ENCODE results near the gene PSAP. TPM values are rescaled to one million over a fixed set of nuclear protein-coding genes. Genes with fewer than 3 reads are reported as not detected.

Gene PSAP
- total RNA-seq, 1 donor from 2014 or later, result 676 TPM

- Mint-ChIP-seq H3K27ac (ENCODE audit: unreplicated experiment) (no peak overlapping the region), H3K4me3 (ENCODE audit: unreplicated experiment) (no peak overlapping the region), H3K4me1 (ENCODE audit: unreplicated experiment) (no peaks in the 10 kb centered on the region), H3K27me3 (ENCODE audit: unreplicated experiment) (peaks cover 1% of the 10 kb centered on the region), H3K36me3 (ENCODE audit: low read depth, unreplicated experiment) (no peaks in the 10 kb centered on the region), H3K9me3 (ENCODE audit: unreplicated experiment) (no peaks in the 10 kb centered on the region)
- TF ChIP-seq, protein P1, sequence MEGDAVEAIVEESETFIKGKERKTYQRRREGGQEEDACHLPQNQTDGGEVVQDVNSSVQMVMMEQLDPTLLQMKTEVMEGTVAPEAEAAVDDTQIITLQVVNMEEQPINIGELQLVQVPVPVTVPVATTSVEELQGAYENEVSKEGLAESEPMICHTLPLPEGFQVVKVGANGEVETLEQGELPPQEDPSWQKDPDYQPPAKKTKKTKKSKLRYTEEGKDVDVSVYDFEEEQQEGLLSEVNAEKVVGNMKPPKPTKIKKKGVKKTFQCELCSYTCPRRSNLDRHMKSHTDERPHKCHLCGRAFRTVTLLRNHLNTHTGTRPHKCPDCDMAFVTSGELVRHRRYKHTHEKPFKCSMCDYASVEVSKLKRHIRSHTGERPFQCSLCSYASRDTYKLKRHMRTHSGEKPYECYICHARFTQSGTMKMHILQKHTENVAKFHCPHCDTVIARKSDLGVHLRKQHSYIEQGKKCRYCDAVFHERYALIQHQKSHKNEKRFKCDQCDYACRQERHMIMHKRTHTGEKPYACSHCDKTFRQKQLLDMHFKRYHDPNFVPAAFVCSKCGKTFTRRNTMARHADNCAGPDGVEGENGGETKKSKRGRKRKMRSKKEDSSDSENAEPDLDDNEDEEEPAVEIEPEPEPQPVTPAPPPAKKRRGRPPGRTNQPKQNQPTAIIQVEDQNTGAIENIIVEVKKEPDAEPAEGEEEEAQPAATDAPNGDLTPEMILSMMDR (IDR thresholded peaks at IDR 0.05; ENCODE audit: unreplicated experiment), result no peak
- no peak for DNase-seq (ENCODE audit: low spot score)
Measured at GRCh38 chr10:71796749-71797405, 54.2 kb downstream of the PSAP start.

DNA sequence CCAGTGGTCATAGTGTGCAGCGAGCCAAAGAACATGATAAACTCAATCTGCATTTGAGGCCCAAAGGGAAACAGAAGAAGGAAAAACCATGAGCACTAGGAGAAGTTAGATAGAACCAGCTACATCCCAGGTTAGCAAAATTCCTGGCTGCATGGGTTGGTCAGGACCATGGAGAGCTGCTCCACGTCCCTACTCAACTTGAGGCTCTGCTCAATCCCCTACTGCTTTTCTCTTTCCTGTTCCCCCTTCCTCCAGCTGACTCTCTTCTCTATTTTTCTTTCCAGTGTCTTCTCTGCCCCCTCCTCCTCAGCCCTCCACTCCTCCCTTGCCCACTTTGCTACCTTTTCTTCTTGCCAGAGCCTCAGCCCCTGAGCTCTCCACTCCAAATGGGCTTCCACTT lies 55.8 kb downstream of the PSAP start:
- Mint-ChIP-seq H3K4me3 (ENCODE audit: unreplicated experiment) (no peak overlapping the region), H3K4me1 (ENCODE audit: unreplicated experiment) (no peaks in the 10 kb centered on the region), H3K9me3 (ENCODE audit: unreplicated experiment) (no peaks in the 10 kb centered on the region), H3K27ac (ENCODE audit: unreplicated experiment) (no peak overlapping the region), H3K27me3 (ENCODE audit: unreplicated experiment) (no peaks in the 10 kb centered on the region), H3K36me3 (ENCODE audit: low read depth, unreplicated experiment) (no peaks in the 10 kb centered on the region)
- TF ChIP-seq, protein P1 (IDR thresholded peaks at IDR 0.05; ENCODE audit: unreplicated experiment), result no peak
- peak; percentile 54 for DNase-seq (ENCODE audit: low spot score)

DNA sequence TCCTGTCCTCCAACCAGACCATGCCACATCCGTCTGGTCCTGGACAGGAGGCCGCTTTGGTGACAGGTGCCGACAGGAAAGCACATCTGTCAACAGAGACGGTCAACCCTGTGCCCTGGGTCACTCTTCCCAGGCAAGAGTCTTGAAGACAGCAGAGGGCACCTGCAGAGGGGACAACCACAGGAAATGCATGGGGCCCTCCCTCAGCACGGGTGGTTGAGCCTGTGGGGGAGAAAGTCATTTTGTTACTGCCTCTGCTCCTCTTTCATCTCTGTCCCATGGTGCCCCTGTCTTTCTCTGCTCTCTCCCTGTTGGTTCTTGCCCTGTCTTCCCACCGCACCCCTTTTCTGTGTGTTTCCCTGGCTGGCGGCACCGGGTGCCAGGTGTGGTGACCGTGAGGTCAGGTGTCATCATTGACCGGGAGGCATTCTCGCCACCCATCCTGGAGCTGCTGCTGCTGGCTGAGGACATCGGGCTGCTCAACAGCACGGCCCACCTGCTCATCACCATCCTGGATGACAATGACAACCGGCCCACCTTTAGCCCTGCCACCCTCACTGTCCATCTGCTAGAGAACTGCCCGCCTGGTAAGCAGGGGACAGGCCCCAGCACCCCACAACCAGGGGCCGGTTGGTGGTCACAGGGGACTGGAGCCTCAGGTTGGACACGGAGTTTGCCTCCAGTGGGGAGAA lies 60.2 kb downstream of the PSAP start:
- Mint-ChIP-seq H3K9me3 (ENCODE audit: unreplicated experiment) (no peaks in the 10 kb centered on the region), H3K4me1 (ENCODE audit: unreplicated experiment) (no peaks in the 10 kb centered on the region), H3K4me3 (ENCODE audit: unreplicated experiment) (no peak overlapping the region), H3K36me3 (ENCODE audit: low read depth, unreplicated experiment) (no peaks in the 10 kb centered on the region), H3K27ac (ENCODE audit: unreplicated experiment) (no peak overlapping the region), H3K27me3 (ENCODE audit: unreplicated experiment) (peaks cover 4% of the 10 kb centered on the region)
- TF ChIP-seq, protein P1 (IDR thresholded peaks at IDR 0.05; ENCODE audit: unreplicated experiment), result no peak
- no peak for DNase-seq (ENCODE audit: low spot score)

- TF ChIP-seq, protein P1 (IDR thresholded peaks at IDR 0.05; ENCODE audit: unreplicated experiment), result no peak
- Mint-ChIP-seq H3K36me3 (ENCODE audit: low read depth, unreplicated experiment) (no peaks in the 10 kb centered on the region), H3K27ac (ENCODE audit: unreplicated experiment) (no peak overlapping the region), H3K4me3 (ENCODE audit: unreplicated experiment) (no peak overlapping the region), H3K4me1 (ENCODE audit: unreplicated experiment) (no peaks in the 10 kb centered on the region), H3K9me3 (ENCODE audit: unreplicated experiment) (no peaks in the 10 kb centered on the region), H3K27me3 (ENCODE audit: unreplicated experiment) (peaks cover 4% of the 10 kb centered on the region)
- DNase-seq (ENCODE audit: low spot score), result no peak
Measured at GRCh38 chr10:71789871-71790270, 61.2 kb downstream of the PSAP start.

- Mint-ChIP-seq H3K27ac (ENCODE audit: unreplicated experiment) (no peak overlapping the region), H3K4me1 (ENCODE audit: unreplicated experiment) (no peaks in the 10 kb centered on the region), H3K27me3 (ENCODE audit: unreplicated experiment) (peaks cover 4% of the 10 kb centered on the region), H3K36me3 (ENCODE audit: low read depth, unreplicated experiment) (no peaks in the 10 kb centered on the region), H3K4me3 (ENCODE audit: unreplicated experiment) (no peak overlapping the region), H3K9me3 (ENCODE audit: unreplicated experiment) (no peaks in the 10 kb centered on the region)
- TF ChIP-seq, protein P1 (IDR thresholded peaks at IDR 0.05; ENCODE audit: unreplicated experiment), result no peak
- DNase-seq (ENCODE audit: low spot score), result no peak
Measured at GRCh38 chr10:71788954-71789353, 62.1 kb downstream of the PSAP start.

All from endothelial cell (in vitro differentiated cells).